Renal cortex interstitium (tissue), 11 donors: ENCODE measurements around the gene SPSB2. TPM values are rescaled to one million over a fixed set of nuclear protein-coding genes. Genes with fewer than 3 reads are reported as not detected.

Source experiments
- DNase-seq, 11 donors: peaks; one replicate each; pipeline ENCODE4 v3.0.0-alpha.2; 2013; ENCODE audit warnings: low read depth in 9 of 11, low spot score in 4 of 11; ENCODE audit errors: extremely low read depth in 1 of 11
- polyA plus RNA-seq, 3 donors: library from polyadenylated mRNA; unstranded; fragments of 120-200 nt; gene quantifications; one replicate each; pipeline ENCODE4 v1.2.1, GENCODE V29; 2013; ENCODE audit not compliant: insufficient read length in 3 of 3

The SPSB2 gene
- polyA plus RNA-seq, 3 donors: 7.5 to 15.1 (median 9.3) TPM

GRCh38 chr12:6861391-6861790 lies 11.7 kb downstream of the SPSB2 start:
- DNase-seq: no peak

- no peak for DNase-seq
Observed at GRCh38 chr12:6860942-6861341, 12.2 kb downstream of the SPSB2 start.

- DNase-seq: no peak
Observed at GRCh38 chr12:6860116-6860515, 13.0 kb downstream of the SPSB2 start.

- DNase-seq: no peak
Observed at GRCh38 chr12:6858799-6859198, 14.3 kb downstream of the SPSB2 start.

- DNase-seq: no peak
Observed at GRCh38 chr12:6855322-6855721, 17.8 kb downstream of the SPSB2 start.

- no peak for DNase-seq
Observed at GRCh38 chr12:6854036-6854435, 19.1 kb downstream of the SPSB2 start.

GRCh38 chr12:6853626-6854025 lies 19.5 kb downstream of the SPSB2 start:
- DNase-seq: no peak

- DNase-seq: no peak
Observed at GRCh38 chr12:6852651-6853354, 20.3 kb downstream of the SPSB2 start.

- peak; percentile 97 to 99 (median 99) for DNase-seq
Observed at GRCh38 chr12:6851921-6852650, 21.0 kb downstream of the SPSB2 start, which contains the start of gene USP5. Gene USP5, plus strand, starts transcription at chr12:6852150. Its CDS starts 30 bp downstream, at chr12:6852180.

- DNase-seq: peak; percentile 83 to 97 (median 91)
Observed at GRCh38 chr12:6851153-6851920, 21.8 kb downstream of the SPSB2 start, which contains the start of gene CDCA3. Gene CDCA3, minus strand, starts transcription at chr12:6851286. Its CDS starts 334 bp downstream, at chr12:6850952.

GRCh38 chr12:6850796-6851152 lies 22.3 kb downstream of the SPSB2 start:
- DNase-seq: no peak

GRCh38 chr12:6849976-6850560 lies 23.0 kb downstream of the SPSB2 start:
- DNase-seq: no peak

- DNase-seq: no peak
Observed at GRCh38 chr12:6849427-6849826, 23.7 kb downstream of the SPSB2 start.

GRCh38 chr12:6847676-6848075 lies 25.4 kb downstream of the SPSB2 start:
- no peak for DNase-seq

GRCh38 chr12:6846316-6846869 lies 26.7 kb downstream of the SPSB2 start:
- no peak for DNase-seq

- DNase-seq: no peak
Observed at GRCh38 chr12:6845395-6845794, 27.7 kb downstream of the SPSB2 start.

GRCh38 chr12:6843118-6843902 lies 29.8 kb downstream of the SPSB2 start:
- DNase-seq: no peak

- DNase-seq: no peak
Observed at GRCh38 chr12:6842075-6842474, 31.0 kb downstream of the SPSB2 start.
